ENCODE data around the gene ABCC1. TPM values are rescaled to one million over a fixed set of nuclear protein-coding genes. Genes with fewer than 3 reads are reported as not detected.

Gene ABCC1
- total RNA-seq: 73.2 and 178 TPM in 2 replicates
- 54.1 and 82.1 TPM in 2 replicates for polyA plus RNA-seq
- 103 and 125 TPM in 2 replicates for polyA plus RNA-seq (2012)
- polyA minus RNA-seq (ENCODE audit: low replicate concordance): 861 and 1,173 TPM in 2 replicates

- peak within 1 kb of the TSS; percentile 80 for H3K9ac ChIP-seq (ENCODE audit: insufficient read depth, low read length)
- TF ChIP-seq EZH2 (IDR thresholded peaks at IDR 0.05; ENCODE audit: low read length, missing control alignments) (no peak), CTCF (conservative IDR thresholded peaks at IDR 0.05 in 1 of 2, IDR thresholded peaks at IDR 0.05 in 1 of 2; ENCODE audit: low read depth in 1 of 2, low read length in 2 of 2) (no peak)
- H3K4me2 ChIP-seq (ENCODE audit: extremely low read depth, insufficient read depth, low read length): peak within 1 kb of the TSS; percentile 69
- peak in 1 of 2 donors; percentile 26 for DNase-seq (ENCODE audit: low read depth in 2 of 2)
- H4K20me1 ChIP-seq (ENCODE audit: control insufficient read depth, extremely low read depth, insufficient read depth, low read length): no peaks in the 10 kb centered on the region
- no peaks in the 10 kb centered on the region for H3K9me3 ChIP-seq (ENCODE audit: control insufficient read depth, insufficient read depth, low read depth, low read length)
- peak within 1 kb of the TSS; percentile 72 to 98 (median 88) for H3K4me3 ChIP-seq (replicated peaks in 1 of 4; ENCODE audit: control extremely low read depth in 1 of 4, insufficient read depth in 1 of 4, low read depth in 3 of 4, low read length in 4 of 4)
- H3K27me3 ChIP-seq (ENCODE audit: control insufficient read depth, insufficient read depth, low read length): no peaks in the 10 kb centered on the region
- peak within 1 kb of the TSS; percentile 9 for H2AFZ ChIP-seq (ENCODE audit: low read length)
- H3K36me3 ChIP-seq (ENCODE audit: control insufficient read depth, insufficient read depth, low read length): peaks cover 4% of the 10 kb centered on the region
- H3K79me2 ChIP-seq (ENCODE audit: control insufficient read depth, insufficient read depth, low read length): peaks cover 49% of the 10 kb centered on the region
- H3K27ac ChIP-seq (ENCODE audit: insufficient read depth, low read length): peak within 1 kb of the TSS; percentile 86
- H3K4me1 ChIP-seq (ENCODE audit: control insufficient read depth, extremely low read depth, insufficient read depth, low read length): peaks cover 14% of the 10 kb centered on the region
Observed at GRCh38 chr16:15949210-15950160, at the start of gene ABCC1. ABCC1 (plus strand) TSS chr16:15949616; CDS start chr16:15949752, 136 bp downstream.

- H3K4me1 ChIP-seq (ENCODE audit: control insufficient read depth, extremely low read depth, insufficient read depth, low read length): peaks cover 7% of the 10 kb centered on the region
- no peaks in the 10 kb centered on the region for H3K79me2 ChIP-seq (ENCODE audit: control insufficient read depth, insufficient read depth, low read length)
- no peaks in the 10 kb centered on the region for H3K36me3 ChIP-seq (ENCODE audit: control insufficient read depth, insufficient read depth, low read length)
- H4K20me1 ChIP-seq (ENCODE audit: control insufficient read depth, extremely low read depth, insufficient read depth, low read length): no peaks in the 10 kb centered on the region
- no peak overlapping the region for H3K27ac ChIP-seq (ENCODE audit: insufficient read depth, low read length)
- no peak overlapping the region for H3K9ac ChIP-seq (ENCODE audit: insufficient read depth, low read length)
- no peak overlapping the region for H3K4me2 ChIP-seq (ENCODE audit: extremely low read depth, insufficient read depth, low read length)
- no peak for DNase-seq (ENCODE audit: low read depth in 2 of 2)
- H2AFZ ChIP-seq (ENCODE audit: low read length): no peak overlapping the region
- no peak for TF ChIP-seq CTCF (conservative IDR thresholded peaks at IDR 0.05 in 1 of 2, IDR thresholded peaks at IDR 0.05 in 1 of 2; ENCODE audit: low read depth in 1 of 2, low read length in 2 of 2)
- no peak for TF ChIP-seq EZH2 (IDR thresholded peaks at IDR 0.05; ENCODE audit: low read length, missing control alignments)
- no peaks in the 10 kb centered on the region for H3K27me3 ChIP-seq (ENCODE audit: control insufficient read depth, insufficient read depth, low read length)
- H3K9me3 ChIP-seq (ENCODE audit: control insufficient read depth, insufficient read depth, low read depth, low read length): no peaks in the 10 kb centered on the region
- H3K4me3 ChIP-seq (replicated peaks in 1 of 4; ENCODE audit: control extremely low read depth in 1 of 4, insufficient read depth in 1 of 4, low read depth in 3 of 4, low read length in 4 of 4): no peak overlapping the region
Observed at GRCh38 chr16:15900357-15900756, 49.1 kb upstream of the ABCC1 start.

DNA sequence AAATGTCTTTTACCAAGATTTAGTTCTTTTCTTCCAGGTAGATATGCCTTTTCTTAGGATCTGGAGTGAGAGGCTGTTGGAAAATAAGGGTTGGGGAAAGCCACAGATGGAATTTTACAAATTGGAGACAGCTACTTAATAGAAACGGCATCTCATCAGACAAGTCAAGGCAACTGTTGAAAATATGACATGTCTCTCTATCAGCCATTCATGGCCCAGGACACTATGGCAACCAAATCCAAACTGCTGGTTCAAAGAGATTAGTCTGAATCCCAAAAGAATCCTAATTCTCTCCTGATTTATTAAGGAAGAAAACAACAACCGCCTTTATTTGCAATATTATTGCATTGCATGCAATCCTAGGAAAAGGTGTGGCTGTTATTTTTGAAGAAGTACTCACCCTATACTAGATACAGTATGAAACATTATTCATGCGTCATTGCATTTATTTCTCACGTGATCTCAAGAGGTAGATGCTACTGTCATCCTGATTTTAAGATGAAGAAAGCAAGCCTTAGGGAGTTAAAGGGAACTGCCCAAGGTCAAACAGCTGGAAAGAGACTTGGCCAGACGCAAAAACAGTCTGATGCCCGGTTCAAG, 48.4 kb upstream of the ABCC1 start:
- Histone ChIP-seq H2AFZ (ENCODE audit: low read length) (no peak overlapping the region), H3K9ac (ENCODE audit: insufficient read depth, low read length) (no peak overlapping the region), H3K36me3 (ENCODE audit: control insufficient read depth, insufficient read depth, low read length) (no peaks in the 10 kb centered on the region), H3K4me2 (ENCODE audit: extremely low read depth, insufficient read depth, low read length) (no peak overlapping the region), H4K20me1 (ENCODE audit: control insufficient read depth, extremely low read depth, insufficient read depth, low read length) (no peaks in the 10 kb centered on the region), H3K4me3 (replicated peaks in 1 of 4; ENCODE audit: control extremely low read depth in 1 of 4, insufficient read depth in 1 of 4, low read depth in 3 of 4, low read length in 4 of 4) (no peak overlapping the region), H3K9me3 (ENCODE audit: control insufficient read depth, insufficient read depth, low read depth, low read length) (no peaks in the 10 kb centered on the region), H3K4me1 (ENCODE audit: control insufficient read depth, extremely low read depth, insufficient read depth, low read length) (peaks cover 7% of the 10 kb centered on the region), H3K27me3 (ENCODE audit: control insufficient read depth, insufficient read depth, low read length) (no peaks in the 10 kb centered on the region), H3K27ac (ENCODE audit: insufficient read depth, low read length) (no peak overlapping the region), H3K79me2 (ENCODE audit: control insufficient read depth, insufficient read depth, low read length) (no peaks in the 10 kb centered on the region)
- TF ChIP-seq CTCF (conservative IDR thresholded peaks at IDR 0.05 in 1 of 2, IDR thresholded peaks at IDR 0.05 in 1 of 2; ENCODE audit: low read depth in 1 of 2, low read length in 2 of 2): no peak
- TF ChIP-seq EZH2 (IDR thresholded peaks at IDR 0.05; ENCODE audit: low read length, missing control alignments): no peak
- DNase-seq (ENCODE audit: low read depth in 2 of 2): no peak
